SU-DHL-6 (cell line): Measurements from ENCODE around the gene KRT38.
A peak's percentile ranks its signal among the peaks of the same experiment; 100 is the strongest.

Experiments
- H2AFZ ChIP-seq: fragments of 200-600 bp; sonication (generic); 2 replicates; pipeline ENCODE4 v1.6.1; 2014; ENCODE audit warnings: low read depth, mild to moderate bottlenecking, moderate library complexity, mixed read lengths, antibody characterized with exemption, low read length; ENCODE audit not compliant: severe bottlenecking
- H3F3A ChIP-seq: fragments of 200-600 bp; shearing (Covaris generic); 2 replicates; pipeline ENCODE4 v1.6.0; 2016; ENCODE audit warnings: antibody characterized with exemption, mild to moderate bottlenecking; ENCODE audit not compliant: insufficient read depth
- H3K27ac ChIP-seq: fragments of 200-600 bp; sonication (generic); 2 replicates; pipeline ENCODE4 v1.5.1; 2016; ENCODE audit warnings: low read depth, mild to moderate bottlenecking, low read length, moderate library complexity, mixed read lengths
- H3K27me3 ChIP-seq: fragments of 200-600 bp; sonication (generic), shearing (Covaris generic); 2 replicates; pipeline ENCODE4 v1.6.0; 2014; ENCODE audit warnings: mild to moderate bottlenecking, low read length
- H3K36me3 ChIP-seq: fragments of 200-600 bp; sonication (generic); 2 replicates; pipeline ENCODE4 v1.6.1; 2014; ENCODE audit warnings: mild to moderate bottlenecking, low read length, mixed read lengths
- H3K4me2 ChIP-seq: fragments of 300-600, 200-600 bp; shearing (Covaris generic), sonication (generic); 2 replicates; pipeline ENCODE4 v1.6.0; 2014; ENCODE audit warnings: low read length, low read depth, mild to moderate bottlenecking; ENCODE audit not compliant: poor library complexity, severe bottlenecking
- H3K4me3 ChIP-seq: fragments of 200-600 bp; sonication (generic); 2 replicates; pipeline ENCODE4 v1.5.1; 2014; ENCODE audit warnings: antibody characterized with exemption, low read length, mild to moderate bottlenecking, mixed read lengths; ENCODE audit not compliant: insufficient read depth, poor library complexity, severe bottlenecking
- H3K79me2 ChIP-seq: fragments of 200-600 bp; sonication (generic); 2 replicates; pipeline ENCODE4 v1.6.1; 2014; ENCODE audit warnings: mild to moderate bottlenecking, low read length, moderate library complexity; ENCODE audit not compliant: insufficient read depth
- H3K9ac ChIP-seq: fragments of 200-600 bp; sonication (generic); 2 replicates; pipeline ENCODE4 v1.7.0; 2014; ENCODE audit warnings: mild to moderate bottlenecking, low read length
- H3K9me2 ChIP-seq: fragments of 200-600 bp; sonication (generic); replicated peaks from 2 replicates; pipeline ENCODE4 v1.6.1; 2014; ENCODE audit warnings: low read length; ENCODE audit not compliant: insufficient read depth
- H3K9me3 ChIP-seq: fragments of 200-600 bp; sonication (generic); 2 replicates; pipeline ENCODE4 v1.6.1; 2014; ENCODE audit warnings: low read length, mixed read lengths; ENCODE audit not compliant: insufficient read depth
- H4K20me1 ChIP-seq: fragments of 200-600 bp; sonication (generic); 2 replicates; pipeline ENCODE4 v1.6.1; 2014; ENCODE audit warnings: low read depth, mild to moderate bottlenecking, antibody characterized with exemption, low read length, moderate library complexity, mixed read lengths
- EZH2phosphoT487 ChIP-seq: fragments of 200-600 bp; sonication (generic), shearing (Covaris generic); conservative IDR thresholded peaks from 2 replicates; pipeline ENCODE4 v1.6.1; 2018; ENCODE audit warnings: mild to moderate bottlenecking, antibody characterized with exemption, low read length, moderate library complexity, mixed read lengths
- TF ChIP-seq, protein P1 (sequence below): fragments of 200-600 bp; sonication (generic); IDR thresholded peaks from one replicate; pipeline ENCODE4 v1.5.1; 2017; ENCODE audit warnings: antibody characterized with exemption, mild to moderate bottlenecking, low read length, moderate library complexity; ENCODE audit not compliant: insufficient read depth, poor library complexity, severe bottlenecking

KRT38 gene

DNA sequence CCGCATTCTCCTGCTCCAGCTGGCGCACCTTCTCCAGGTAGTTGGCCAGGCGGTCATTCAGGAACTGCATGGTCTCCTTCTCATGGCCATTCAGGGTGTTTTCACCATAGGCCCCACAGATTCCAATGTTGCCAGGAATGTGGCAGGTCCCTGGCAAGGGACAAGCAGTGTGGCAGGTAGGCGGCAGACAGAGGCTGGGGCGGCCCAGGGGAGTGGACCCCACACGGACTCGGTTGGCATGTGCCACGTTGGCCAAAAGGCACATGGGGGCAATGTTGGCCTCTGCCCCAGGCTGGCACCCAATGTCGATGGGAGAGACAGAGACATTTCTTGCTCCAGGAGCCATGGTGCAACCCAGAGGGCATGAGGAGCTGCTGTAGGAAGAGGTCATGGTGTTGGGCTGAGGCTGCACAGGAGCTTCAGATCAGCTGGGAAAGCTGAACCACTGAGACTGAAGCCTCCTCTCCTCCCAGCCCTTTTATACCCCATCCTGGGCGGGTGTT, at the start of gene KRT38:
TSS of gene KRT38 (minus strand) at position 453 of the 503 bp plus-strand sequence. CDS start at position 391, 62 bp downstream.
- Histone ChIP-seq H4K20me1 (no peaks in the 10 kb centered on the region), H3K79me2 (no peaks in the 10 kb centered on the region), H2AFZ (no peak within 1 kb of the TSS), H3K9me2 (no peaks in the 10 kb centered on the region), H3K27ac (no peak within 1 kb of the TSS), H3F3A (no peaks in the 10 kb centered on the region), H3K36me3 (no peaks in the 10 kb centered on the region), H3K4me2 (no peak within 1 kb of the TSS), H3K27me3 (no peaks in the 10 kb centered on the region), H3K4me3 (no peak within 1 kb of the TSS), H3K9me3 (no peaks in the 10 kb centered on the region), H3K9ac (no peak within 1 kb of the TSS)
- no peak for TF ChIP-seq EZH2phosphoT487
- TF ChIP-seq, protein P1, sequence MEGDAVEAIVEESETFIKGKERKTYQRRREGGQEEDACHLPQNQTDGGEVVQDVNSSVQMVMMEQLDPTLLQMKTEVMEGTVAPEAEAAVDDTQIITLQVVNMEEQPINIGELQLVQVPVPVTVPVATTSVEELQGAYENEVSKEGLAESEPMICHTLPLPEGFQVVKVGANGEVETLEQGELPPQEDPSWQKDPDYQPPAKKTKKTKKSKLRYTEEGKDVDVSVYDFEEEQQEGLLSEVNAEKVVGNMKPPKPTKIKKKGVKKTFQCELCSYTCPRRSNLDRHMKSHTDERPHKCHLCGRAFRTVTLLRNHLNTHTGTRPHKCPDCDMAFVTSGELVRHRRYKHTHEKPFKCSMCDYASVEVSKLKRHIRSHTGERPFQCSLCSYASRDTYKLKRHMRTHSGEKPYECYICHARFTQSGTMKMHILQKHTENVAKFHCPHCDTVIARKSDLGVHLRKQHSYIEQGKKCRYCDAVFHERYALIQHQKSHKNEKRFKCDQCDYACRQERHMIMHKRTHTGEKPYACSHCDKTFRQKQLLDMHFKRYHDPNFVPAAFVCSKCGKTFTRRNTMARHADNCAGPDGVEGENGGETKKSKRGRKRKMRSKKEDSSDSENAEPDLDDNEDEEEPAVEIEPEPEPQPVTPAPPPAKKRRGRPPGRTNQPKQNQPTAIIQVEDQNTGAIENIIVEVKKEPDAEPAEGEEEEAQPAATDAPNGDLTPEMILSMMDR = no peak

GRCh38 chr17:41489531-41489930, 48.7 kb upstream of the KRT38 start, which contains the start of gene KRT36:
TSS of gene KRT36 (minus strand) at chr17:41489910. CDS start at chr17:41489864, 46 bp downstream.
- H3K4me2 ChIP-seq = no peak within 1 kb of the TSS
- no peaks in the 10 kb centered on the region for H3K27me3 ChIP-seq
- H3K9me3 ChIP-seq = no peaks in the 10 kb centered on the region
- H2AFZ ChIP-seq = no peak within 1 kb of the TSS
- H3K79me2 ChIP-seq = no peaks in the 10 kb centered on the region
- TF ChIP-seq EZH2phosphoT487 = no peak
- TF ChIP-seq, protein P1 = no peak
- no peaks in the 10 kb centered on the region for H3F3A ChIP-seq
- no peak within 1 kb of the TSS for H3K4me3 ChIP-seq
- no peaks in the 10 kb centered on the region for H4K20me1 ChIP-seq
- H3K9ac ChIP-seq = no peak within 1 kb of the TSS
- no peak within 1 kb of the TSS for H3K27ac ChIP-seq
- H3K36me3 ChIP-seq = no peaks in the 10 kb centered on the region
- H3K9me2 ChIP-seq = no peaks in the 10 kb centered on the region

- Histone ChIP-seq H3F3A (no peaks in the 10 kb centered on the region), H3K27me3 (no peaks in the 10 kb centered on the region), H3K9me3 (no peaks in the 10 kb centered on the region), H3K4me3 (no peak overlapping the region), H3K9me2 (no peaks in the 10 kb centered on the region), H2AFZ (no peak overlapping the region), H3K9ac (no peak overlapping the region), H3K27ac (no peak overlapping the region), H3K36me3 (no peaks in the 10 kb centered on the region), H3K79me2 (no peaks in the 10 kb centered on the region), H3K4me2 (no peak overlapping the region), H4K20me1 (no peaks in the 10 kb centered on the region)
- TF ChIP-seq, protein P1 = peak; percentile 45
- TF ChIP-seq EZH2phosphoT487 = no peak
Observed at GRCh38 chr17:41486809-41487530, 46.2 kb upstream of the KRT38 start.
